GM12801 (cell line): ENCODE measurements around the gene ACACB.

ENCODE experiments used
- CTCF ChIP-seq: IDR thresholded peaks from one replicate; pipeline ENCODE4 v1.5.1; 2011; ENCODE audit warnings: control low read depth; ENCODE audit not compliant: insufficient read length; ENCODE audit errors: extremely low read depth

The ACACB gene

DNA sequence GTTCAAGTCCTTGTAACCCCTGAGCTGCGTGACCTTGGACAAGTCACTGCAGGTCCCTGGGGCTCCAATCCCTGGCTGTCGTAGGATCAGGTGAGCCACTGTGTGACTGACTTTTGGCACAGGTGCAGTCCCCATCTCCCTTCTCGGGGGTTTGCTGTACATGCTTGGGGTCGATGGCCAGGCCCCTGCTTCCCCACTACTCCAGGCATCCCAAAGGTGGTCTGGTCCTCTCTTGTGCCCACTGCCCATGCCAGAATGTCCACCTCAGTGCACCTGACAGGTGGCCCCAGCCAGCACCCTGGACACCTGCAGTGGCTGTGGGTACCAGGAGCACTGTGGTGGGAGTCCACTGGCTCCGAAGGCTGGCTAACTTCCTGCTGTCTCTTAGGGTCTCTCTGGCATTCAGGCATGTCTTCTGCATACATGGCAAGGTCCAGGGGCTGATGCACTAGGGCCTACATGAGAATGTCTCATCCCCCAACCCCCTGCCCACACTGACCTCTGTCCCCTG lies 178.0 kb downstream of the ACACB start:
- no peak for TF ChIP-seq CTCF

GRCh38 chr12:109295764-109296425 lies 179.5 kb downstream of the ACACB start:
- no peak for TF ChIP-seq CTCF

- no peak for TF ChIP-seq CTCF
Observed at GRCh38 chr12:109296431-109296830, 180.0 kb downstream of the ACACB start.

DNA sequence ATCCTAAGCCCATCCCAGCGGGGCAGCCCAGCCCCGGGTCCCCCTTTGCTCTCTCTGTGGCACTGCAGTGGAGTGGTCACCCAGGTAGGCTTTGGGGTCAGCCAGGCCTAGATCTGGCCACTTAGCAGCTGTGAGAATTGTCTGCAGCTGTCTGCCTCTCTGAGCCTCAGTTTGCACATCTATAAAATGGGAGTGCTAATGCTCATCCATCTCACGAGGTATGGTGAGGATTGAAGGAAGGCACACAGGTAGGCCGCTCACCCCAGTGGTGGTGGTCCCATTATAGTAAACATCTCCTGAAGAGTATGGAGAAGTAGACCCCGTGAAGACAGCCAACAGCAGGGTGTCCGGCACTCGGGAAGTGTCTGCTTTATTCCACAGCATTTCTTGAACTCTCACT lies 183.5 kb downstream of the ACACB start:
- no peak for TF ChIP-seq CTCF

- TF ChIP-seq CTCF: no peak
Observed at GRCh38 chr12:109301643-109302168, 185.3 kb downstream of the ACACB start.

DNA sequence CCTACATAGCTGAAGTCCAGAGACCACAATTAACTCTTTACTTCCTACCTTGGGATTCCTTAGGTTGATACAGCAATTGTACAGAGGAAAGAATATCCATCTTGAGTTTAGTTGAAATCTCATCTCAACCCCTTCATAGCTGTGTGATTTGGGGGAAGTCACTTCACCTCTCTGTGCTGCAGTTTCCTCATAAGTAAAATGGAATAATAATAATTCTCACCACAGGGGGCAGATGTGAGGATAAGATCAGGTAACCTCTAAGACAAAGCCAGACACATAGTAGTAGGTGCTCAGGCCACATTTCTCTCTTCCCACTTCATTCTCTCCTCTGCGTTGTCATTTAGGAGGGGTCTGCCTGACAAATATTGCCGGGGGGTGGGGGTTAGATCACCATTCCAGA lies 186.0 kb downstream of the ACACB start:
- TF ChIP-seq CTCF: no peak

DNA sequence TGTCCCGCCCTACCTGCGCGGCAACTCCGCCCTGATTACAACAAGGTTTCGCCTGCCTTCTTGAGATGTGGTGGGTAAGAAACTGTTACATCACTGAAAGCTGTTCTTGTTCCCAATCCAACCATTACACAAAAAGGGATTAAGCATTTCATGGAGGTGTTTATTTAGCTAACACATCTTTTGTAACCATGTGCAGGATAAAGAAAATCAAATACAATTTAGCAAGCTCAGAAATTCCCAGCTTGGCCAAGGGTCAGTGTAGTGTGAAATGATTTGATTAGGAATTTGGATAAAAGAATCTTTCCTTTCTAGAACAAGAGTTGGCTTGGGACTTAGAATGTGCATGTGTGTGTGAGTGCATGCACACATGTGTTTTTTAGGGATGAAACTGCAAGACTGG lies 186.4 kb downstream of the ACACB start:
- no peak for TF ChIP-seq CTCF
